ENCODE results near the gene BDKRB1. TPM values are rescaled to one million over a fixed set of nuclear protein-coding genes. Genes with fewer than 3 reads are reported as not detected.

Gene BDKRB1
- total and polyA plus RNA-seq, 10 donors = 0.22 TPM; not detected in 9

DNA sequence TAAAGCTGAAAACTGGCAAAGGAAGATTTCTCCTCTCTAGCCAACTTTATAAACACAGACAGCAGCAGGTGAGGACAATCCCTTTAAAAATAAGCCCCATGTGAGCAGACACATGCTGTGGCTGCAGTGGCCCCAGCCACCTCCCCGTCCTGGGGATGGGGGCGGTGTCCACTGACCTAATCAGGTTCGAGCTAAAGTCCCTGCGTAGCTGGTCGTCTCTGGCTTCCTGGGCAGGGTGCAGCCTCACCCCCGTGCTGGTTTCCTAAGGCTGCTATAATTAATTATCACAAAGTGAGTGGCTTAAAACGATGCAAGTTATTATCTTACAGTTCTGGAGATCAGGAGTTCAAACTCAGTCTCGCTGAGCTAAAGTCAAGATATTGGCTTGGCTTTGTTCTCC, 1.0 kb downstream of the BDKRB1 start:
- no peak overlapping the region for H3K27ac ChIP-seq
- H3K27me3 ChIP-seq (replicated peaks in 1 of 7) = peaks cover 0 to 64% (median 0%) of the 10 kb centered on the region in 7 donors
- H3K9me3 ChIP-seq = no peaks in the 10 kb centered on the region
- H3K4me3 ChIP-seq = no peak overlapping the region
- H3K36me3 ChIP-seq = no peaks in the 10 kb centered on the region
- intact Hi-C loops (cut with DNase I; ENCODE audit: low total_unique reads) = no loop called here
- no peak for DNase-seq
- H3K4me1 ChIP-seq = no peaks in the 10 kb centered on the region
- TF ChIP-seq POLR2AphosphoS5 (IDR thresholded peaks at IDR 0.05) (no peak), POLR2A (IDR thresholded peaks at IDR 0.05) (no peak)
- TF ChIP-seq, protein P1, sequence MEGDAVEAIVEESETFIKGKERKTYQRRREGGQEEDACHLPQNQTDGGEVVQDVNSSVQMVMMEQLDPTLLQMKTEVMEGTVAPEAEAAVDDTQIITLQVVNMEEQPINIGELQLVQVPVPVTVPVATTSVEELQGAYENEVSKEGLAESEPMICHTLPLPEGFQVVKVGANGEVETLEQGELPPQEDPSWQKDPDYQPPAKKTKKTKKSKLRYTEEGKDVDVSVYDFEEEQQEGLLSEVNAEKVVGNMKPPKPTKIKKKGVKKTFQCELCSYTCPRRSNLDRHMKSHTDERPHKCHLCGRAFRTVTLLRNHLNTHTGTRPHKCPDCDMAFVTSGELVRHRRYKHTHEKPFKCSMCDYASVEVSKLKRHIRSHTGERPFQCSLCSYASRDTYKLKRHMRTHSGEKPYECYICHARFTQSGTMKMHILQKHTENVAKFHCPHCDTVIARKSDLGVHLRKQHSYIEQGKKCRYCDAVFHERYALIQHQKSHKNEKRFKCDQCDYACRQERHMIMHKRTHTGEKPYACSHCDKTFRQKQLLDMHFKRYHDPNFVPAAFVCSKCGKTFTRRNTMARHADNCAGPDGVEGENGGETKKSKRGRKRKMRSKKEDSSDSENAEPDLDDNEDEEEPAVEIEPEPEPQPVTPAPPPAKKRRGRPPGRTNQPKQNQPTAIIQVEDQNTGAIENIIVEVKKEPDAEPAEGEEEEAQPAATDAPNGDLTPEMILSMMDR (IDR thresholded peaks at IDR 0.05 in 8 of 11, conservative IDR thresholded peaks at IDR 0.05 in 3 of 11) = no peak
- WGBS, 5 donors = 75 to 81% (median 76%) methylated on average over 8 of the region's 8 CpGs

DNA sequence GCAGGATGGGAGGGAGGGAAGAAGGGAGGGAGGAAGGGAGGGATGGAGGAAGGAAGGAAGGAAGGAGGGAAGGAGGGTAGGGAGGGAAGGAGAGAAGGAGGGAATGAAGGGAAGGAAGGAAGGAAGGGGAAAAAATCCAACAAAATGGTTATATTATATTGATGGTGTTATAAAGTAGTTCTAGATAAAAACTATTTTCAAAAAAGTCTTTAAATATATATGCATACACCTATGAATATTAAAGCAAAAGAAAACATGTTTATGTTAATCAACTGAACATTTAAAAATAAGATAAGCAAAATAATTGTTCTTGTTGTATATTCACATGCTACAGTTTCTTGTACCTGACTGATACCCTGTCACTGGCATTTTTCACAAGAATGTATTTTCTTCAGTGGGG, 1.9 kb downstream of the BDKRB1 start:
- peaks cover 0 to 59% (median 0%) of the 10 kb centered on the region in 7 donors for H3K27me3 ChIP-seq (replicated peaks in 1 of 7)
- H3K27ac ChIP-seq = no peak overlapping the region
- DNase-seq = no peak
- TF ChIP-seq, protein P1 (IDR thresholded peaks at IDR 0.05 in 8 of 11, conservative IDR thresholded peaks at IDR 0.05 in 3 of 11) = no peak
- intact Hi-C loops (cut with DNase I; ENCODE audit: low total_unique reads) = no loop called here
- H3K4me3 ChIP-seq = no peak overlapping the region
- H3K9me3 ChIP-seq = no peaks in the 10 kb centered on the region
- no peaks in the 10 kb centered on the region for H3K36me3 ChIP-seq
- H3K4me1 ChIP-seq = no peaks in the 10 kb centered on the region

DNA sequence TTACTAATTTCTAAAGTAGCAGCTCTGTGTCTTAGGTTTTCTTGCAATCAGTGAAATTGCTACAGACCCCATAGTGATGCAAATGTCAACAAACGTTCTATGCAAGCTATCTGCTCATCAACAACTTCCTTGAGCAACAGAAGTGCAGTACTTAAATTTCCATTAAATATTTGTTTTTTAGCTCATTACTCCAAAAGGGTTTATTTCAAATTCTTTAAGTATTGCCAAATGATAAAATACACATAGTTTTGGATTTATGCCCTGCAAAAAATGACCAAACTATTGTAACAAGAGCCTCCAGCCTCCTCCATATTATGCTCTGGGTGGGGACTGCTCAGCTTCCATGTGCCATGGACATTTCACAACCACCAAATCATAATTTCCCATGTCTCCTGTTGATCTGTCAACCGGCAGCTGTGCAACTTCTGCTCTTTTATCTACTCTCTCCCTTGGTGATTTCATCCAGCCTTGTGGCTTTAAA, 4.4 kb downstream of the BDKRB1 start:
- H3K9me3 ChIP-seq = no peaks in the 10 kb centered on the region
- no peak for DNase-seq
- no peak overlapping the region for H3K4me3 ChIP-seq
- H3K36me3 ChIP-seq = no peaks in the 10 kb centered on the region
- WGBS, 5 donors = 33 to 58% (median 41%) methylated on average over 2 of the region's 2 CpGs
- TF ChIP-seq, protein P1 (IDR thresholded peaks at IDR 0.05 in 8 of 11, conservative IDR thresholded peaks at IDR 0.05 in 3 of 11) = no peak
- no peak for TF ChIP-seq POLR2AphosphoS5 (IDR thresholded peaks at IDR 0.05)
- TF ChIP-seq POLR2A (IDR thresholded peaks at IDR 0.05) = no peak
- no peak overlapping the region for H3K27ac ChIP-seq
- intact Hi-C loops (cut with DNase I; ENCODE audit: low total_unique reads) = no loop called here
- no peaks in the 10 kb centered on the region for H3K4me1 ChIP-seq
- peaks cover 0 to 36% (median 0%) of the 10 kb centered on the region in 7 donors for H3K27me3 ChIP-seq (replicated peaks in 1 of 7)

DNA sequence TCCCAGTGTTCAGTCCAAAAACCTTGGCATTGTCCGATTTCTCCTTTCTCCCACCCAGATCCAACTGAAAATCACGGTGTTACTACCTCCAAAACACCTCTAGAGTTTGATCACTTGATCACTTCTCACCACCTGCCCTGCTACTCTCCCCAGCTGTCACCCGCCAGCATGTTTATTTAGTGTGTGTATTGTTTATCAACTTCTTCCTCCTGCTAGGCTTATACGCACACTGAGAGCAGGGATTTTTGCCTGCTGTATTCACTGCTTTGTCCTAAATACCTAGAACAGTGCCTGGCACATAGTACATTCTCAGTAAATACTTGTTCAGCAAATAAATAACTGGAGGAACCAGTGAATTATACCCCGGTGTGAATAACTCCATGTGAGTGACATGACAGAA, 5.0 kb downstream of the BDKRB1 start:
- no peak for DNase-seq
- H3K9me3 ChIP-seq = no peaks in the 10 kb centered on the region
- no peak overlapping the region for H3K27ac ChIP-seq
- TF ChIP-seq POLR2AphosphoS5 (IDR thresholded peaks at IDR 0.05) = no peak
- TF ChIP-seq, protein P1 (IDR thresholded peaks at IDR 0.05 in 8 of 11, conservative IDR thresholded peaks at IDR 0.05 in 3 of 11) = no peak
- no peak for TF ChIP-seq POLR2A (IDR thresholded peaks at IDR 0.05)
- no peaks in the 10 kb centered on the region for H3K36me3 ChIP-seq
- no peak overlapping the region for H3K4me3 ChIP-seq
- no peaks in the 10 kb centered on the region for H3K4me1 ChIP-seq
- intact Hi-C loops (cut with DNase I; ENCODE audit: low total_unique reads) = no loop called here
- peaks cover 0 to 30% (median 0%) of the 10 kb centered on the region in 7 donors for H3K27me3 ChIP-seq (replicated peaks in 1 of 7)
- WGBS, 5 donors = 74 to 88% (median 82%) methylated on average over 5 of the region's 5 CpGs
